Pancreas (tissue), 10 donors: ENCODE measurements around the gene KRTAP5-7. TPM values are rescaled to one million over a fixed set of nuclear protein-coding genes. Genes with fewer than 3 reads are reported as not detected.

ENCODE experiments used
- ATAC-seq, 4 donors: fragments of 200-7000 bp; cut with Tn5 transposase; one replicate each; pipeline versions ENCODE4 v1.8.0 to v1.9.1; 2020; ENCODE audit warnings: mild to moderate bottlenecking in 4 of 4, moderate library complexity in 4 of 4
- DNase-seq, 6 donors: peaks; one replicate each; pipeline ENCODE4 v3.0.0-alpha.2; 2020
- FAIRE-seq: peaks from 2 replicates; lab custom pipeline; 2012; peaks lifted over from hg19 to GRCh38; lab: Jason Lieb, UNC
- H3K27ac ChIP-seq, 4 donors: fragments of 200-600 bp; sonication (generic); 1 replicate in 3 of 4; 2 replicates in 1 of 4; pipeline versions ENCODE4 v1.5.0 to v1.8.0; 2020
- H3K27me3 ChIP-seq, 4 donors: fragments of 200-600 bp; one replicate each; pipeline ENCODE4 v1.8.0; 2021
- H3K36me3 ChIP-seq, 3 donors: fragments of 200-600 bp; sonication (generic) in 1 of 3; one replicate each; pipeline versions ENCODE4 v1.5.0 to v1.8.0; 2020 to 2021
- H3K4me1 ChIP-seq, 3 donors: fragments of 200-600 bp; one replicate each; pipeline ENCODE4 v1.8.0; 2021
- H3K4me3 ChIP-seq, 4 donors: fragments of 200-600 bp; sonication (generic) in 2 of 4; one replicate each; pipeline versions ENCODE4 v1.5.0 to v1.8.0; 2020 to 2021
- H3K9me3 ChIP-seq, 4 donors: fragments of 200-600 bp; one replicate each; pipeline ENCODE4 v1.8.0; 2021
- CTCF ChIP-seq, 4 donors: fragments of 200-600 bp; sonication (generic) in 3 of 4; IDR thresholded peaks; one replicate each; pipeline versions ENCODE4 v1.5.0 to v1.8.0; 2021; ENCODE audit warnings: antibody characterized with exemption in 4 of 4
- WGBS, 2 donors: extraction: QIAGEN DNeasy Blood & Tissue Kit; methylation state at CpG; one replicate each; pipeline ENCODE4 v1.1.7; 2013; 5-methylcytosine and 5-hydroxymethylcytosine counted together
- intact Hi-C, 3 donors: fragments of 100-400 bp; cut with DNase I; formaldehyde crosslinking; loops; one replicate each; pipeline versions ENCODE4 v1.11.1 to v1.14.2; 2022
- polyA plus RNA-seq, 2 donors: library from polyadenylated mRNA; stranded (reverse); fragments of 200-250 nt; gene quantifications; one replicate each; pipeline ENCODE4 v1.2.3, GENCODE V29; 2013
- total RNA-seq, 6 donors: library from RNA; stranded (reverse); fragmentation: NEBNext Ultra II Directional in 4 of 6; extraction: Animal tissue kit (Norgen Biotek cat#: 25700) in 4 of 6; gene quantifications; one replicate each; pipeline versions ENCODE4 v1.2.1 to v1.2.4, GENCODE V29; 2021 to 2023
- donor health status: healthy with polysubstance abuse.
- donor health status: DM: no; HTN: no; CAD: no; lungs with moderate emphysema.
- donor health status: DM: no; HTN: no; CAD: no.
- donor health status: control.
- donor health status: control.
- donor health status: Bipolar disorder and iron deficiency.
- donor health status: DM: yes; HTN: yes; CAD: no.
- donor health status: DM: no; HTN: no; CAD: no.
- donor health status: DM: no; HTN: no; CAD: no.
- donor health status: DM: yes; HTN: yes; CAD: no.

KRTAP5-7 gene
- total and polyA plus RNA-seq, 8 donors, result 0.12 to 0.19 (median 0.14) TPM; not detected in 4

- Histone ChIP-seq H3K27ac (no peak overlapping the region), H3K4me1 (no peaks in the 10 kb centered on the region), H3K4me3 (no peak overlapping the region), H3K9me3 (no peaks in the 10 kb centered on the region), H3K27me3 (no peaks in the 10 kb centered on the region), H3K36me3 (peaks cover 0 to 14% (median 4%) of the 10 kb centered on the region in 3 donors)
- FAIRE-seq, result no peak
- intact Hi-C loops, result no loop called here
- DNase-seq, result no peak
- 71 to 77% methylated on average over 10 of the region's 10 CpGs for WGBS, 2 donors
- no peak for ATAC-seq
- TF ChIP-seq CTCF (IDR thresholded peaks at IDR 0.05), result no peak
Measured at GRCh38 chr11:71504531-71504930, 22.5 kb upstream of the KRTAP5-7 start.

GRCh38 chr11:71505001-71505400 is 22.1 kb upstream of the KRTAP5-7 start:
- intact Hi-C loops, result no loop called here
- WGBS, 2 donors, result 41 to 47% methylated on average over 2 of the region's 2 CpGs
- peaks cover 0 to 9% (median 0%) of the 10 kb centered on the region in 3 donors for H3K36me3 ChIP-seq

GRCh38 chr11:71505781-71506180 is 21.3 kb upstream of the KRTAP5-7 start:
- FAIRE-seq (no peak), DNase-seq (no peak), ATAC-seq (no peak)
- Histone ChIP-seq H3K36me3 (peaks cover 0 to 8% (median 0%) of the 10 kb centered on the region in 3 donors), H3K27ac (no peak overlapping the region), H3K4me3 (no peak overlapping the region), H3K4me1 (no peaks in the 10 kb centered on the region), H3K27me3 (no peaks in the 10 kb centered on the region), H3K9me3 (no peaks in the 10 kb centered on the region)
- 86 to 94% methylated on average over 9 of the region's 9 CpGs for WGBS, 2 donors
- no peak for TF ChIP-seq CTCF (IDR thresholded peaks at IDR 0.05)
- intact Hi-C loops, result no loop called here

More at GRCh38 chr11:71505001-71505400, 22.1 kb upstream of the KRTAP5-7 start:
- FAIRE-seq (no peak), ATAC-seq (no peak), DNase-seq (no peak)
- no peaks in the 10 kb centered on the region for H3K27me3 ChIP-seq
- no peak overlapping the region for H3K27ac ChIP-seq
- H3K4me1 ChIP-seq, result no peaks in the 10 kb centered on the region
- TF ChIP-seq CTCF (IDR thresholded peaks at IDR 0.05), result no peak
- H3K4me3 ChIP-seq, result no peak overlapping the region
- H3K9me3 ChIP-seq, result no peaks in the 10 kb centered on the region

- Histone ChIP-seq H3K36me3 (no peaks in the 10 kb centered on the region), H3K27me3 (no peaks in the 10 kb centered on the region), H3K4me1 (no peaks in the 10 kb centered on the region), H3K4me3 (no peak overlapping the region), H3K9me3 (no peaks in the 10 kb centered on the region), H3K27ac (no peak overlapping the region)
- no peak for TF ChIP-seq CTCF (IDR thresholded peaks at IDR 0.05)
- DNase-seq (no peak), ATAC-seq (no peak), FAIRE-seq (no peak)
- WGBS, 2 donors, result 92% methylated on average over 5 of the region's 5 CpGs
- intact Hi-C loops, result no loop called here
Measured at GRCh38 chr11:71507102-71507501, 20.0 kb upstream of the KRTAP5-7 start.

- no peak for ATAC-seq
- intact Hi-C loops, result no loop called here
- Histone ChIP-seq H3K36me3 (no peaks in the 10 kb centered on the region), H3K27me3 (no peaks in the 10 kb centered on the region), H3K4me1 (no peaks in the 10 kb centered on the region), H3K9me3 (no peaks in the 10 kb centered on the region), H3K27ac (no peak overlapping the region), H3K4me3 (no peak overlapping the region)
- no peak for DNase-seq
- FAIRE-seq, result no peak
- no peak for TF ChIP-seq CTCF (IDR thresholded peaks at IDR 0.05)
- 92% methylated on average over 50 to 55 of the region's 55 CpGs for WGBS, 2 donors
Measured at GRCh38 chr11:71518506-71519471, 8.3 kb upstream of the KRTAP5-7 start.
